GM12875 (cell line): ENCODE measurements around the gene B4GALNT4.
"Not testable (repeated sequence)": the region's sequence is repeated elsewhere in the genome, so short reads cannot be mapped to it uniquely, and the experiment has no call there.

ENCODE experiments used
- H3K4me3 ChIP-seq: one replicate; pipeline ENCODE4 v1.5.1; 2011; ENCODE audit warnings: low read depth, low read length, control low read depth
- CTCF ChIP-seq: IDR thresholded peaks from 2 replicates; pipeline ENCODE4 v1.5.1; 2011; ENCODE audit warnings: low read depth, mild to moderate bottlenecking, control low read depth, inconsistent platforms, low read length, moderate library complexity, borderline replicate concordance; ENCODE audit not compliant: insufficient read depth

Gene B4GALNT4

GRCh38 chr11:357582-357981, 11.7 kb upstream of the B4GALNT4 start:
- H3K4me3 ChIP-seq: no peak overlapping the region
- no peak for TF ChIP-seq CTCF

- no peak overlapping the region for H3K4me3 ChIP-seq
- no peak for TF ChIP-seq CTCF
These were observed 11.0 kb upstream of the B4GALNT4 start for GRCh38 chr11:358129-358800.

GRCh38 chr11:359181-359714, 10.1 kb upstream of the B4GALNT4 start:
- TF ChIP-seq CTCF: no peak

GRCh38 chr11:360326-361280, 8.7 kb upstream of the B4GALNT4 start:
- TF ChIP-seq CTCF: no peak
- no peak overlapping the region for H3K4me3 ChIP-seq

More at GRCh38 chr11:359181-359714, 10.1 kb upstream of the B4GALNT4 start:
- no peak overlapping the region for H3K4me3 ChIP-seq

GRCh38 chr11:362642-363442, 6.5 kb upstream of the B4GALNT4 start:
- TF ChIP-seq CTCF: no peak
- H3K4me3 ChIP-seq: no peak overlapping the region

- H3K4me3 ChIP-seq: not testable (repeated sequence)
These were observed 5.9 kb upstream of the B4GALNT4 start for GRCh38 chr11:363443-363805.
